ENCODE measurements around the gene MTMR4.
"Not testable (repeated sequence)": the region's sequence is repeated elsewhere in the genome, so short reads cannot be mapped to it uniquely, and the experiment has no call there.

Gene MTMR4

DNA sequence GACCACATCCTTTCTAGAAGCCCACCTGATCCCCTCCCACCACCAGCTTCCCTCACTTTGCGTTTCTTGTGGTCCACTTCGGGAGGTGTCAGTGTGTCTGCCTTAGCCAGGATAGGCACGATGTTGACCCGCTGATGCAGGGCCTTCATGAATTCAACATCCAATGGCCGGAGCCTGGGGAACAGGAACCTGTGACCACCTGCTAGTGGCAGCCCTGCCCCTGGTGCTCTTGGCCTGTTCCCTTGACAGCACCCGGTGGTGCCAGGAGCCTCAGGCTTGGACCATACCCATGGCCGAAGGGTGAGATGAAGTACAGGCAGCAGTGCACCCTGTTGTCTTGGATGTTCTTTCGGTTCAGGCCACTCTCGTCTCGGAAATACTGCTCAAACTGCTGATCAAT, 7.2 kb upstream of the MTMR4 start:
- no peak for DNase-seq

DNA sequence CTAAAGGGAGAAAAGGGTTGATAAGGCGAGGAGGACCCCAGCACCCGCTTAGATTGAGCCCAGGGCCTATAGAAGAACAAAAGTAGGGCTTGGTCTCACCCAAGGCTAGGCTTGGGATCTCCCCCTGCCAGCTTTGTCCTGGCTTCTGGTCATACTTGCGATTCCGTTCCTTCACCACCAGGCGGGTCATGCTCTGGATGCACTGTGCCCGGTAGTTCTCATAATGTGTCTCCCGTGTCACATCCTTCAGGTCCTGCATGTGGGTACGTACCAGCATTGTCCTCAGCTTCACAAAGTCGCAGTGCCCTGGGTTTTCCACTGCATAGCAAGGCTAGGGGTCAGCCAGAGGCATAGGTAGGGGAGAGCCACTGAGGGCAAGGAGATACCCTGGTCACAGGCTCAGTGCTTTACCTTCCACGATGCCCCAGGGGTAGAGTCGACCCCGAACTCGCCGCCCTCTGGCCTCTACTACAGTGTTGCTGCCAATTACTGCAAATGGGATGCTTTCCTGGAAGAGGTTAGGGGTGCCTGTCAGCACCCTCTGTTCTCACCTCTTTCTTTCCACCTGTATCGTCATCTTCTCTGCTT, 6.5 kb upstream of the MTMR4 start:
- no peak for DNase-seq

DNA sequence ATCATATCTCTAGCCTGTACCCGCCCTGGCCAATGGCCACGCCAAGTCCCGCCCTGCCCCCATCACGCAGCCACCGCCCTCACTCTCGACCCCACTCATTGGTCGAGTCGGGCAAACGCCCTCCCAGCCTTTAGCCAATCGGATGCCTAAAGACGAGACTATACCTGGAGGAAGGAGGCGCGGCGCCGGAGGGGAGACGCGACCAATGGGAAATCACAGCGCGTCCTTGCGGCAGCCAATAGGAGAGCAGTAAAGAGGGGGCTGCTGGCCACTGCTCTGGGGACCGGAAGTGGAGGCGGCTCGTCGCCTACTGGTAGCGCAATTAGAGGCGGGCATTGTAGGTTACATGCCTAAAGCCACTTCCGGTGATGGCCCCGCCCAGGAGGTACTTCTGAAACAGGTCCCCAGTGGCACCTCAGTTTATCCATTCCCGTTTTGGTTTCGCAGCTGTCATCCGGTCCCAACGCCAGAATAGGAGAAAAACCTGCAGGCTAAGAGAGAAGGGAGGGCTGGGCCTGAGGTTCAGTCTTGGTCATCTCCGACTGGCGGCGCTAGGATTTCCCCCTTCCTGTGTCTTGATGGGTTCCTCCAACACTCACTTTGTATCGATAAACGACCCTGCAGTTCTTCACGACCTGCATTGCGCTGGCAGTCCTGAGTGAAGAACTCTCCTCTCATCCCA, 3.6 kb upstream of the MTMR4 start:
- DNase-seq = peak; percentile 98

DNA sequence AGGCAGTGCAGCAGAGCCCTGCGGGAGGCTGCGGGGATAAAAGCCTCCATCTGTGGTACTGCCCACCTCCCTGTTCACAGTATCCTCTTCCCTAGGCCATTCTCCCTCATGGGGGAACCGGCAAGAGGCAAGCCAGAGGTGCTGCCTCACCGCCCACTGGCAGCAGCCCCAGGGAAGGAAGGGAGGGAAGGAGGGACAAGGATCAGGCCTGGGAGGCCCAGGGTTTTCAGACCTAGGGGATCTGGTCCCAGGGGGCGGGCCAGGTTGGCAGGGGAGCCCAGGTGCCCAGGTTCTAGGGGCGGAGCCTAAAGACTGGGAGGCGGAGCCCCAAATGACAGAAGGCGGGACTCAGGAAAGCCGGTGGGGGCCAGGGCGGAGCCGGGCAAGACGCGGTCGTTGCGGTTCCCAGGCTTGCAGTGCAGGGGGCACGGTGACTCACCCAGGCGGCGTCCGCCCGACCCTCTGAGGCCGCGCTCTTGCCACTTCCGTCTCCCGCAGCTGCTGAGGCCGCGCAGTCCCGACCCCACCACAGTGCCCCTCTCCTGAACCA, 3.0 kb upstream of the MTMR4 start:
- DNase-seq = no peak

DNA sequence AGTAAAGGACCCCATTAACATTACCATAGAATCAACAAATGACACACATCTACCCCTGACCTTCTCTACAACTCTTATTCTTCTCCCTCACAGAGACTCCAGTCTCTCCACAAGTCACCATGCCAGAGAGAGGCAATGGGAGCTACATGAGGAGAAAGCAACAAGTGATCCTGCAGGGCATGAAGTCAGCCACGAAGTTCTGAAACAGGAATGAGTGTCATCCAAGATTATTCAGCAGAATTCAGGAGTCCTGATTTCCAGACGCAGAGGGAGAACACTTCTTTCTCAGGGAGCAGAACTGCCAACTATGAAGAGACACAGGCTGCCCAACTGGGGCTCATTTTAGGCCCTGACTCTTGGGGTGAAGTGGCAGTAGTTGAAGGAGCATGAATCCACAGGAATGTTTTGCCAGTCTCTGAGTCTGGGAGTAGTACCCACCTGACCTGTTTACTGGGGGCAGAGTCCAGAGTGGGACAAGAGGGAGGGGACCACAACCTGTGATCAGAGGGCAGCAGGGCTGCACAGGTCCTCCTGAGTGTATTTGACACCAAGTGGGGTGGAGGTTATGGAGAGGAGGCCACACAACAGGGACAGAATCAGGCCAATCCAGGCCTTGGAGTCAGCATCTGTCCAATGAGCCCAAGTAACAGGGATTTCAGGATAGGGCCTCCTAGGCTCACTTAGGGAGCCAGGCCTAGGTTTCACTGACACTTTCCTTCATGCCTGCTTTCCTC, 2.4 kb upstream of the MTMR4 start:
- DNase-seq = no peak

DNA sequence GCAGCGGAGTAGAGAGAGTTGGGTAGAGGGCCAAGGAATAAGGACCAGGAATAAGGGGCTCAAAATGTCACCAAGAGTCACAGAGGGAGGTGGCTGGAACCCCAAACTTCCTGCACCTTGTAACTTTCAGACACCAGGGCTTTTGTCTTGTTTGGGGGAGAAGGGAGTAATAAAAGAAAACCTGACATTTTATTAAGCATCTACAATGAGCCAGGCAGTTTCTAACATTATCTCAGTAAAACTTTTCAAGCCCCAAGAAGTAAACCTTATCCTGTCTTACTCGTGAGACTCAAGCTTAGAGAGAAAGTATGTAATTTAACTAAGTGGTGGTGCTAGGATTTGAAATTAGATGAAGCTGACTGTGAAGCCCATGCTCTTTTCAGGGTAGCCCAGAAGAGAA, 848 bp upstream of the MTMR4 start:
- no peak for DNase-seq

DNA sequence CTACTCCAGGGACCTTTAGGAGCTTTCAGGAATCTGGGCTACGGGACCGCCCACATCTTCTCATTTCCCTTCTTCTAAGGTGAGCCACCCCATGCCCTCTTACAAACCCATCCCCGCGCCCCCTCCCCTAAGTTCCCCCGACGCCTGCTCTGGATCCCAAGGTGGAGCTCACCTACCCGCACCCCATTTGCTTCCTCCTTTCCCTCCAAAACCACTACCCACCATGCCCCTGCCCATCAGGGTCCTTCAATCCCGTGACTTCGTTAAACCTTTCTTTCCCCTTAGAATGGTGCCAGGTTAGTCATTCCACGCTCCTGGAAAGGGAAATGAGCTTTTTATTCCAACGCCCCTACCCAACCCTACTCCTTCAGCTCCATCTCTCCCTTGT, 326 bp upstream of the MTMR4 start:
- no peak for DNase-seq

DNA sequence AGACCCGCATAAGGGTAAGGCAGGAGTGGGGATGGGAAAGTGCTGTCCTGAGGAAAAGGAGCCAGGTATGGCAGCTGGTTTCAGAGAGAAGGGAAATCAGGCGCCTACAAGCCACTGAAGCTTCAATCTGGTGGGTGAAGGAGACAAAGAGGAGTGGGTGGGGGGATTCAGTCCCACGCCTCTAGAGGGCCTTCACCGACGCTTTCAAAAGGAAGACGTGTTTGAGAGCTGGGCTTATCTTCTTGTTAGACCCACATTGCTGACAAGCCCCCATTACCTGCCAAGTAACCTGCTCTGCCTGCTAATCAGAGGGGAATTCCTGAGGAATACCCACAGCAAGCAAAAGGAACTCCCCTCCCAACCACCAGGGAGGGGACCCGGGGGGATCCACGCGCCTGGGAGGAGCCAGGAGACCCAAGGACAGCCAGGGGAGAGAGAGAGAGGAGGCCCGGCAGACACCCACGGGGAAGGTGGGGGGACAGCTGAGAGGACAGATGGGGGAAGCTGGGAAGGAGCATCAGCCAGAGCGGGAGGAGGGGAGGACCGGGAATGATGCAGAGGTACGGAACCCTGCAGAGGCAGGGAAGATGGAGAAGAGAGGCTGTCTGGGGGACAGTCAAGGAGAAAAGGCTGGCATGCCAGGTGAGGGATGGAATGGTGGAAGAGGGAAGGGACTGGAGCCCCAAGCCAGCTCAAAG, 1.0 kb downstream of the MTMR4 start:
- peak; percentile 40 for DNase-seq

DNA sequence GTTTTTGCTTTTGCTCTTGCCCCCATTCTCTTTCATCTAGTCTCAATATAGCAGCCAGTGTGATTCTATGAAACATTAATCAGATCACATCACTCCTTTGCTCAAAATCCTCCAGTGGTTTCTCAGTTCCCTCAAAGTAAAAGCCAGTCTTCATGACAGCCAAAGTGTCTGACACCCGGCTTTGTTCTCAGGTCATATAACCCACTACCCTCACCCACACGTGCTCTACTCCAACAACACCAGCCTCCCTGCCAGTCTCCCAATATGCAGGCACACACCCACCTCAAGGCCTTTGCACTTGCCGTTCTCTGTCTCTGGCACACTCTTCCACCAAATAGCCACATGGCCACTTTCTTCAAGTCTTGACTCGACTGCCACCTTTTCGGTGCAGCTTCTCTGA, 4.4 kb downstream of the MTMR4 start:
- DNase-seq = no peak

DNA sequence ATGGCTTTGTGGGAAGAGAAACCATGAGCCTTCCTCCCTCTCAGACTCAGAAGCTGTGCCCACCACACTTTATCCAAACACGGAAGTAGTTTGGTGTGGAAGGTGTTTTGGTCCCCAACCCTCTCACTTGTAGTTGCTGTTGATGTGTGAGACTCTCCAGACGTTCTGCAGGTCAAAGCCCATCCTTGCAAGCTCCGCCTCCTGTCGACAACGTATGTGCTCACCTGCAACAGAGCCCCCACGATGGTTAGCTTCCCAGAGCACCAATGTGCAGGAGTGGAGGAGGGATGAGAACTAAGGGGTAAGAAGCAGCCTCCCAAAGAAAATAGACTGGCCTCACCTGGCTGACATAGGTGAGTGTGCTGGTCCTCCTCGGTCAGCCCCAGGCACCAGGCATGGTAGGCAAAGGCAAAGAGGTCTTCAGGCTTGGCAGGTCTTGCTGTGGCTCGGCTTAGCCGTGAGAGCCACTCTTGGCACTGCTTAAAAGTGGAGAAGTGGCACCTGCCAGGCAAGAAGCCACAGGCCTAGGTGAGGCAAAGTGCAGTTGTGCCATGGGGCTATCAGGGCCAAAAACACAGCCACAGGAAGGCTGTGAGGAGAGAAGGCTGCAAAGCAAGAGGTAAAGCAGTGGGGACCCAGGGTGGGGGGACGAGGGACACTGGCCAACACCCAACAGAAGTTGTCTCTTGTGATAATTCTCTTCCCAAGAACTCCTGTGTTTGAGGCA, 5.9 kb downstream of the MTMR4 start:
- no peak for DNase-seq

DNA sequence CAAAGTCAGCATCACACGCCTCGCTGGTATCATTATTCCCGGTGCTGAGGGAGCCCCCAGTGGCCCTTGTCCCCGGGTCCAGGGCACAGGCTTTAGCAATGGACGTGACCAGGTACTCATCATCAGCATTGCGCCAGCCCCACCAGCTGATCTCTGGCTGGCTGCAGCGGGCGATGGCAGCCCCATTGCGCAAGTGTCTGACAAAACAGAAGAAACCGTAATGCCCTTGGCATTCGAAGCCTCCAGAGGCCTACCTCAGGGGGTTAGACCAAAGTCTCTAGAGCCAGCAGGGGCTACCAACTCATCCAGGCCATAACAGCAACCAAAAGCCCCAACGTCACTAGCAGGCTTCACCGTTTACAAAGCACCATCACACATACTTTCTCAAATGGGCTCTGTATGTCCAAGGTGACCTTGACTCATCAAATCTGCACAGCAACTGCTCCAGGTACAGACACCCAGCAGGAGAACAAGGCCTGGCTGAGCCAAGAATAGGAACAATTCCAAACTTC, 7.3 kb downstream of the MTMR4 start:
- no peak for DNase-seq

DNA sequence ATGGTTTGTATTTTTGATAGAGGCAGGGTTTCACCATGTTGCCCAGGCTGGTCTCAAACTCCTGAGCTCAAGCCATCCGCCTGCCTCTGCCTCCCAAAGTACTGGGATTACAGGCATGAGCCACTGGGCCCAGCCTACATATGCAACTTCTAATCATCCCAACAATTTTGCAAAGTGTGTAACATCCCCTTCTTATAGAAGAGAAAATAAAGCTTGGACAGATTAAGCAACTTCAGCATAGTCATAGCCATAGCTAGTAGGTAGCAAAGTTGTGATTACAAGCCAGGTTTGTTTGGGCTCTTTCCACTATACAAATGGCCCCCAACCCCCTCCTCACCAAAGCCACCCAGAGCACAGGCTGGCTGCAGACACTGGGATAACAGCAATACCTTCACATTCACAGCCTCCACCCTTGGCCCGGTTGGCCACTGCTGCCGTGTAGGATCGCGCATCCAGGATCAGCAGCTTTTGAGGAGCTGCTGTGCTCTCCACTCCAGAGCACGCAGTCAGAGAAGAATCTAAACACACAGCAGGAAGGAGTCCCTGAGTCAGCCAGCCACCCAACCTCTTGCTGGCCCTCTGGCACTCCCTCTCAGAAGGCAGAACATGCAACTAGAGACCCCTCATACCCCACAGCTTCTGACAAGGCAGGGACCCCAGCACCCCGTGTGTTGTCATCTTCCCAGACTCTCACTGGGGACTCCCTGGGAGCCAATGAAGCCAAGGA, 7.9 kb downstream of the MTMR4 start:
- DNase-seq = no peak

DNA sequence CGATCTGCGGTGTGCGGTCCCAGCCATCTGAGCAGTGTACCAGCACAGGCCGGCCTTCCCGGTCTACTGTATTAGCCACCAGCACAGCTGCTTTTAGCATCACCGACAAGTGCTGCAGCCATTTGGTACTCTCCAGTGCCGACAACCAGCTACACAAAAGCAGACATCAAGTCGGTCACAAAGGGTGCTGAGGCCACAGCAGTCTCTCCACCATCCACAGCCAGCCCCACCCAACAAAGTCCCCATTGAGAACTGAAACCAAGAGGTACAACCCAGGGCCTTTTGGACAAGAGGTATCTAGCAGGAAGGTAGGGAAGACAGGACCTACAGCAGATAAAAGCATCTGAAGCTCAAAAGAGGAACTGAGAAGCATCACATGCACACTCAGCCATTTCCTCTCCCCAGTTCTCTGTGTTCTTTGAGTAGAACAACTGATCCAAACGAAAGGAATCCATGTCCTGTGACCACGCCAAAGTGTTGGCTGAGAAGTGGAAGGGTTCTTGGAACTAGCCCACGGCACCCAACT, 9.5 kb downstream of the MTMR4 start:
- no peak for DNase-seq

DNA sequence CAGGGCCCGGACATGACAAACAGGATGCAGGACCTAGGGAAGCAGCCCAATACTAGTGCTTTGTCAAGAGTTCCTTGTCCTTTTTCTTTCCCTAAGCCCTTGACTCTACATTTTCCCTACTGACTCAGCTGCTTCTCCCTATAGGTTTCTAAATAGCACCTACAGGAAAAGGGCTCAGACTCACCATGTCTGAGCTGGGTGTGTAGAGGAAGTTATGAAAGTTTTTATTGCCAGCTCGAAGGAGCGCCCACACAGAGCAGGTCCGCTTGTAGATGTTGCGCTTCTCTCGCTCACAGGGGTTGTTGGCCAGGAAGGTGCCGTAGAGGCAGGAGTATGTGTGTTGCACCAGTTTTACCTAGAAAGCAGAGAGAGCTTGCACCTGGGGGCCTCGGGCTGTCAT, 10.6 kb downstream of the MTMR4 start:
- DNase-seq = no peak

DNA sequence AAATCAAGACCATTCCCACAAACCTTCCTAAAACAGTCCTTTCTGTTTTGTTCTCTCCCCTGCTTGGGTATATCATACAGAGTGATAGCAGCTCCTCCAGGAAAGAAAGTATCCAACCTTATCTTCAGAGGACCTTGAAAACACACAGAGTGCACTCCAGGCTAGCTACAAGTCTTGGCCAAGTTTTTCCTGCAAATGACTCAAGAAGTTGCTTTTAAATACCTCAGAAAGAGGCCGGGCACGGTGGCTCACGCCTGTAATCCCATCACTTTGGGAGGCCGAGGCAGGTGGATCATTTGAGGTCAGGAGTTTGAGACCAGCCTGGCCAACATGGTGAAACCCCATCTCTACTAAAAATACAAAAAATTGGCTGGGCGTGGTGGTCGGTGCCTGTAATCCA, 11.3 kb downstream of the MTMR4 start:
- not testable (repeated sequence) for DNase-seq

DNA sequence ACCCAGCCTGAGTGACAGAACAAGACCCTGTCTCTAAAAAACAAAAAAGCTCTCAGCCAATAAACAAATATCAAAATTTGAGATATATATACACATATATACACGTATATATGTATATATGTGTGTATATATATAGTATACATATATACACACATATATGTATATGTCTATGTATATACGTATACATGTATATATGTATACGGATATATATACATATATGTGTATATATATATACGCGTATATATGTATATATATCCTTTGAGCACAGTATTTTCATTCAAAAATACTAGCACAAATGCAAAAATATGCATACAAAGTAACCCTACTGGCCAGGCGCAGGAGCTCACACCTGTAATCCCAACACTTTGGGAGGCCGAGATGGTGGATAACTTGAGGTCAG, 13.0 kb downstream of the MTMR4 start:
- DNase-seq = no peak

DNA sequence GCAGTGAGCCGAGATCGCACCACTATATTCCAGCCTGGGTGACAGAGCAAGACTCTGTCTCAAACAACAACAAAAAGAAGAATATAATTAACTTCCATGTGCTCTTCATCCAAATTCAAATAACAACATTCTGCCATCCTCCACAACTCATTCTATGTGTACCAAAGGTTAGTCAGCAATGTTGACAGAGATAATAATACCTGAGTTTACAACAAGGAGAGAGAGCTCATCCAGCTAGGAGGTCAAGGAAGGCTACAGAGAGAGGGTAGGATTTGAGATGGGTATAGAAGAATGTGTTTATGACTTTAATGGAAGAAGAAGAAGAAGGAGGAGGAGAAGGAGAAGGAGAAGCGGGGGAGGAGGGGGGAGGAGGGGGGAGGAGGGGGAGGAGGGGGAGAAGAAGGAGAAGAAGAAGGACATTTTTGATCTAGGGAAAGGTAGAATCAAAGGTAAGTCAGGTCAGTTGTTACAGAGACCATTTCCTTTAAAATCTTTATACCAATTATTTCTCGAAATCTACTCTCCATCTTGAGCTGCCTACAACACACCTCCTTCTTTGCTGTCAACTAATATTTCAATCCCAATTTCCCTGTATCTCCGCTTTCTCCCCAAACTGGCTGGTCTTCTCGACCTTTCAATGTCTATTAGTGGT, 16.1 kb downstream of the MTMR4 start:
- no peak for DNase-seq

DNA sequence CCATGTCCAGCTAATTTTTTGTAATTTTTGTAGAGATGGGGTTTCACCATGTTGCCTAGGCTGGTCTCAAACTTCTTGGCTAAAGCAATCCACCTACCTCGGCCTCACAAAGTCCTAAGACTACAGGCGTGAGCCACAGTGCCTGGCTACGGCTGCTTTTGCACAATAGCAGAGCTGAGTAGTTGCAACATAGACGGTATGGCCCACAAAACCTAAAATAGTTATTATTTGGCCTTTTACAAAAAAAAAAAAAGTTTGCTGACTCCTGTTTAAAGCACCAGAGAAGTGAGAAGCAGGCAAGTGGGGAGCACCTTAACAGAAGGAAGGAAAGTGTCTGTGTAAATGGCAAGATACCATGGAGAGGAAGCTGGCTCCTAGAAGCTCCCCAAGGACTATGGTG, 20.9 kb downstream of the MTMR4 start:
- DNase-seq = no peak

DNA sequence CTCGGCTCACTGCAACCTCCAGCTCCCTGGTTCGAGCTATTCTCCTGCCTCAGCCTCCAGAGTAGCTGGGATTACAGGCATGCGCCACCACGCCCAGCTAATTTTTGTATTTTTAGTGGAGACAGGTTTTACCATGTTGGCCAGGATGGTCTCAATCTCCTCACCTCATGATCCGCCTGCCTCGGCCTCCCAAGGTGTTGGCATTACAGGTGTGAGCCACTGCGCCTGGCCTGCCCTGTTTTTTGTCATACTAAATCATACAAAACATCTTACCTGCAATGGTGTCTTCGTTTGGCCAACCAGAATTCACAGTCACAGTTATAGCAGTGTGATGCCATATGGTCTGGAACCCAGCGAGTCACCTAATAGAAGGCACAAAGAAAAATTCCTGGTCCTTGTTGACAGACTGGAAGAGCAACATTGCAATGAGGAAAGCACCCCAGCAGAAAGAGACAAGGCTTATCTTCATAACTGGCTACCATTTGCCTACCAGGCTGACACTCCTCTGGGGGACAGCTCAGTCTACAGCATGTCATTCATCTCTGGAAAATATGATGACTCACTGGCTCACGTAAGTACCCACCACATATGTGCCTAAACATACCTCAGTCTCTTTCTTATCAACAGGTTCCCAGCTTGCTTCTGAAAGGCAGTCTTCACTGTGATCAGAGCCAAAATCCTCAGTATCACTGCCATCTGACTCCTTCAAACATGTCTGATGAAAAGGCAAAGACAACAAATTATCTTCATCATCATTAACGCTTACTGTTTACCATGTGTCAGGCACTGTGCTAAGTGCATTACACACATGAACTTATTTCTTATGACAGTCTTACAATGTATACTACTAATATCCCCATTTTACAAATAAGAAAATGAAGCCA, 22.0 kb downstream of the MTMR4 start:
- no peak for DNase-seq

DNA sequence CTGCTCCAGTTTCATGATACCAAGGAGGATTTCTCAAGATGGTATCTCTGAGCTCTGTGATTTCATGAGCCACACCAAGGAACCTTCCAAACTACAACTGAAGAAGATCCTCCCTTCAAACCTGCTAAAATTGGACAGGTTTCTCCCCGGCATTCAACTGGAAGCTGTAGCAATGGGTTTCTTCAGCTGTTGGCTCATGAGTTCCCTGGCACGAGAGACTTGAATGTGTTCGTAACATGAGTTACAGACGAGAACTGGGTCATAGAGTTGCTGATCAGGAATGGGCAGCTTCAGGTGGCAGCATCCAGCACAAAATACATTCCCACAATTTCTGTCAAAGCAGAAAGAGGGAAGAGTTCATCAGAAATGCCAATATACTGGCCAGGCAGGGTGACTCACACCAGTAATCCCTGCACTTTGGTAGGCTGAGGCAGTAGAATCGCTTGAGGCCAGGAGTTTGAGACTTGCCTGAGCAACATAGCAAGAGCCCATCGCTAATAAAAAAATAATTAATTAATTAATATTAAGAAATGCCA, 22.9 kb downstream of the MTMR4 start:
- DNase-seq = no peak

All from stimulated activated CD4-positive, alpha-beta T cell treated with anti-CD3 and anti-CD28 coated beads, Interleukin-12 subunit alpha, Interleukin-12 subunit beta, amount 100 ng/mL, for 4 hours (primary cell).